BE2C (cell line): ENCODE data around the gene EEPD1.

Source experiments
- DNase-seq: peaks from one replicate; pipeline ENCODE4 v3.0.0-alpha.2; 2020
- H3K27me3 ChIP-seq: fragments of 250-450 bp; sonication (Bioruptor Pico); 2 replicates; pipeline ENCODE4 v1.5.1; 2020; ENCODE audit warnings: mild to moderate bottlenecking
- H3K36me3 ChIP-seq: fragments of 250-450 bp; sonication (Bioruptor Pico); 2 replicates; pipeline ENCODE4 v1.5.1; 2020; ENCODE audit warnings: mild to moderate bottlenecking
- H3K4me1 ChIP-seq: fragments of 250-450 bp; sonication (Bioruptor Pico); 2 replicates; pipeline ENCODE4 v1.5.1; 2020
- H3K4me3 ChIP-seq: 2 replicates; pipeline ENCODE4 v1.5.1; 2011; ENCODE audit warnings: low read depth, low read length
- H3K9me3 ChIP-seq: fragments of 250-450 bp; sonication (Bioruptor Pico); 2 replicates; pipeline ENCODE4 v1.5.1; 2020
- TF ChIP-seq, protein P1 (sequence below): IDR thresholded peaks from 2 replicates; pipeline ENCODE4 v1.5.1; 2012; ENCODE audit warnings: mild to moderate bottlenecking, low read depth, low read length

Gene EEPD1

GRCh38 chr7:36182854-36183604, 30.0 kb downstream of the EEPD1 start:
- Histone ChIP-seq H3K9me3 (no peaks in the 10 kb centered on the region), H3K4me1 (no peaks in the 10 kb centered on the region), H3K4me3 (no peak overlapping the region), H3K27me3 (no peaks in the 10 kb centered on the region), H3K36me3 (no peaks in the 10 kb centered on the region)
- TF ChIP-seq, protein P1, sequence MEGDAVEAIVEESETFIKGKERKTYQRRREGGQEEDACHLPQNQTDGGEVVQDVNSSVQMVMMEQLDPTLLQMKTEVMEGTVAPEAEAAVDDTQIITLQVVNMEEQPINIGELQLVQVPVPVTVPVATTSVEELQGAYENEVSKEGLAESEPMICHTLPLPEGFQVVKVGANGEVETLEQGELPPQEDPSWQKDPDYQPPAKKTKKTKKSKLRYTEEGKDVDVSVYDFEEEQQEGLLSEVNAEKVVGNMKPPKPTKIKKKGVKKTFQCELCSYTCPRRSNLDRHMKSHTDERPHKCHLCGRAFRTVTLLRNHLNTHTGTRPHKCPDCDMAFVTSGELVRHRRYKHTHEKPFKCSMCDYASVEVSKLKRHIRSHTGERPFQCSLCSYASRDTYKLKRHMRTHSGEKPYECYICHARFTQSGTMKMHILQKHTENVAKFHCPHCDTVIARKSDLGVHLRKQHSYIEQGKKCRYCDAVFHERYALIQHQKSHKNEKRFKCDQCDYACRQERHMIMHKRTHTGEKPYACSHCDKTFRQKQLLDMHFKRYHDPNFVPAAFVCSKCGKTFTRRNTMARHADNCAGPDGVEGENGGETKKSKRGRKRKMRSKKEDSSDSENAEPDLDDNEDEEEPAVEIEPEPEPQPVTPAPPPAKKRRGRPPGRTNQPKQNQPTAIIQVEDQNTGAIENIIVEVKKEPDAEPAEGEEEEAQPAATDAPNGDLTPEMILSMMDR = no peak
- no peak for DNase-seq

DNA sequence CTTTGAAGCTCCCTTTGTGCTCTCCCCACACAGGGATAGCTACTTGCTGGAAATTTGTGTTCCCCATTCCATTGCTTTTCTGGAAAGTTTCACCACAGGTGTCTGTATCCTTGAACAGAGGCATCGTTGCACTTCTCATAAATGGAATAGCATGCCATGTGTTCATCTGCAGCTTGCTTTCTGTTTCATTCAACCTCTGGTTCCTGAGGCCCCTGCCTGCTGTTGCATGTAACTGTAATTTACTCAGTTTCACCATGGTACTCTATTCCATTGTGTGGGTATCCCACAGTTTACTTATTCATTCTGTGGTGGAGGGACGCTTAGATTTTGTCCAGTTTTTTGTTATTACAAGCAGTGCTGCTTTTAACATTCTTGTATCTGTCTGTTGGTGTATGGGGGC, 32.0 kb downstream of the EEPD1 start:
- no peaks in the 10 kb centered on the region for H3K36me3 ChIP-seq
- DNase-seq = no peak
- H3K9me3 ChIP-seq = no peaks in the 10 kb centered on the region
- H3K4me3 ChIP-seq = no peak overlapping the region
- TF ChIP-seq, protein P1 = no peak
- H3K4me1 ChIP-seq = no peaks in the 10 kb centered on the region
- H3K27me3 ChIP-seq = no peaks in the 10 kb centered on the region

- TF ChIP-seq, protein P1 = no peak
- DNase-seq = no peak
- H3K36me3 ChIP-seq = no peaks in the 10 kb centered on the region
- H3K4me3 ChIP-seq = no peak overlapping the region
- no peaks in the 10 kb centered on the region for H3K9me3 ChIP-seq
- H3K4me1 ChIP-seq = no peaks in the 10 kb centered on the region
- H3K27me3 ChIP-seq = no peaks in the 10 kb centered on the region
Measured at GRCh38 chr7:36185756-36186155, 32.7 kb downstream of the EEPD1 start.

GRCh38 chr7:36186359-36187121, 33.5 kb downstream of the EEPD1 start:
- TF ChIP-seq, protein P1 = no peak

GRCh38 chr7:36188266-36188665, 35.2 kb downstream of the EEPD1 start:
- H3K9me3 ChIP-seq = no peaks in the 10 kb centered on the region
- H3K36me3 ChIP-seq = no peaks in the 10 kb centered on the region
- TF ChIP-seq, protein P1 = no peak
- H3K4me1 ChIP-seq = no peaks in the 10 kb centered on the region
- no peak overlapping the region for H3K4me3 ChIP-seq
- DNase-seq = no peak
- H3K27me3 ChIP-seq = no peaks in the 10 kb centered on the region

More at GRCh38 chr7:36186359-36187121, 33.5 kb downstream of the EEPD1 start:
- no peak overlapping the region for H3K4me3 ChIP-seq
- no peaks in the 10 kb centered on the region for H3K36me3 ChIP-seq
- H3K9me3 ChIP-seq = no peaks in the 10 kb centered on the region
- H3K4me1 ChIP-seq = no peaks in the 10 kb centered on the region
- no peak for DNase-seq
- H3K27me3 ChIP-seq = no peaks in the 10 kb centered on the region

GRCh38 chr7:36188906-36189305, 35.9 kb downstream of the EEPD1 start:
- TF ChIP-seq, protein P1 = no peak
- no peaks in the 10 kb centered on the region for H3K36me3 ChIP-seq
- DNase-seq = no peak
- no peaks in the 10 kb centered on the region for H3K27me3 ChIP-seq
- H3K4me3 ChIP-seq = no peak overlapping the region
- H3K4me1 ChIP-seq = no peaks in the 10 kb centered on the region
- H3K9me3 ChIP-seq = no peaks in the 10 kb centered on the region
